ENCODE results near the gene C5orf47. TPM values are rescaled to one million over a fixed set of nuclear protein-coding genes. Genes with fewer than 3 reads are reported as not detected.

Gene C5orf47
- total and polyA plus RNA-seq, 2 of the 8 experiments (the other 6 are each of a cell fraction or from before 2014, with no cell fraction given), result 0.11 TPM; not detected in 1

DNA sequence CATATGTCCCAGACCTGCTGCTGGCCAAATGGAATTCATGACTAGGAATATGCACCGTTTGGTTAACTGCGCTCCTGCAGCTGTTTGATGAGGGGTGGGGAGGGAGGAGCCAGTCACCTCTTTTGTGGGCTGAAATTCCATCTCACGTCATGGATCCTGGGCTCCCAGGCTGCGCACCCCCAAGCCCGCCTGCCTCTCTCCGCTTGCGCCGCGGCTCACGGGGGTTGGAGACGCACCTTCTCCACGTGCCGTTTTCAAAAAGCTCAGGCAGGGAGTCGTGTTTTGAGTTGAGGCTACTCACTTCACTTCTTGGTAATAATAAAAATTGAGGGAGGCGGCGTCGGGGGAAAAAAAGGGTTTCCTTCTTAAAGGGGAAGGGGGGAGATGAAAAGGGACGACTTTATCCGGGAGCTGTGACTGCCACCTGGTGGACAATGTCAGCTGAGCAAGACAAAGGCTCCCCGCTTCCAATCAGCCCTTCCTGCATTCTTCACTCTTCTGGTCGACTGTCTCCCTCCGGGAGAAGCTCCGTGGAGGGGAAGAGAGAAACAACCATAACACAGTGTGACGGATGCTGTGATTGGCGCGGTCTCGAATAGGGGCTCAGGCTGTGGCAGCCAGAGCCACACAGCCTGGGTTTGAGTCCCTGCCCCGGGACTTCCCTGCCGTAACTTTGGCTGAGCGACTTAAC lies 15.9 kb upstream of the C5orf47 start (continued):
- TF ChIP-seq SUZ12 (IDR thresholded peaks at IDR 0.05; ENCODE audit: low read length), result no peak
- peak; percentile 38; the same call in 1 of the 2 replicates for TF ChIP-seq CREB1 (IDR thresholded peaks at IDR 0.05)
- 0 out of 2 replicates have a peak, but pooled peaks have one; percentile 3 for TF ChIP-seq TAF1 (IDR thresholded peaks at IDR 0.05; ENCODE audit: low read depth, low read length)
- TF ChIP-seq RAD21 (IDR thresholded peaks at IDR 0.05 in 1 of 2, conservative IDR thresholded peaks at IDR 0.05 in 1 of 2; ENCODE audit: low read depth in 2 of 2, low read length in 2 of 2), result peak; percentile 92
- peak; percentile 42 for TF ChIP-seq TAF7 (optimal IDR thresholded peaks at IDR 0.05; ENCODE audit: borderline replicate concordance, low read depth, low read length)
- peak; percentile 27; the same call in 1 of the 2 replicates for TF ChIP-seq POLR2AphosphoS5 (IDR thresholded peaks at IDR 0.05; ENCODE audit: low read depth, low read length)
- TF ChIP-seq CBX8 (IDR thresholded peaks at IDR 0.05; ENCODE audit: borderline replicate concordance, low read depth, low read length), result no peak
- TF ChIP-seq POLR2A (IDR thresholded peaks at IDR 0.05; ENCODE audit: control extremely low read depth in 1 of 2, low read depth in 2 of 2, low read length in 2 of 2), result no peak
- TF ChIP-seq RFX5 (IDR thresholded peaks at IDR 0.05; ENCODE audit: borderline replicate concordance, low read depth, low read length), result no peak
- TF ChIP-seq, protein P1, sequence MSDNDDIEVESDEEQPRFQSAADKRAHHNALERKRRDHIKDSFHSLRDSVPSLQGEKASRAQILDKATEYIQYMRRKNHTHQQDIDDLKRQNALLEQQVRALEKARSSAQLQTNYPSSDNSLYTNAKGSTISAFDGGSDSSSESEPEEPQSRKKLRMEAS (IDR thresholded peaks at IDR 0.05), result peak; percentile 26; the same call in 1 of the 2 replicates
- TF ChIP-seq, protein P2, sequence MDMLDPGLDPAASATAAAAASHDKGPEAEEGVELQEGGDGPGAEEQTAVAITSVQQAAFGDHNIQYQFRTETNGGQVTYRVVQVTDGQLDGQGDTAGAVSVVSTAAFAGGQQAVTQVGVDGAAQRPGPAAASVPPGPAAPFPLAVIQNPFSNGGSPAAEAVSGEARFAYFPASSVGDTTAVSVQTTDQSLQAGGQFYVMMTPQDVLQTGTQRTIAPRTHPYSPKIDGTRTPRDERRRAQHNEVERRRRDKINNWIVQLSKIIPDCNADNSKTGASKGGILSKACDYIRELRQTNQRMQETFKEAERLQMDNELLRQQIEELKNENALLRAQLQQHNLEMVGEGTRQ (IDR thresholded peaks at IDR 0.05; ENCODE audit: low read length), result no peak
- TF ChIP-seq, protein P3, sequence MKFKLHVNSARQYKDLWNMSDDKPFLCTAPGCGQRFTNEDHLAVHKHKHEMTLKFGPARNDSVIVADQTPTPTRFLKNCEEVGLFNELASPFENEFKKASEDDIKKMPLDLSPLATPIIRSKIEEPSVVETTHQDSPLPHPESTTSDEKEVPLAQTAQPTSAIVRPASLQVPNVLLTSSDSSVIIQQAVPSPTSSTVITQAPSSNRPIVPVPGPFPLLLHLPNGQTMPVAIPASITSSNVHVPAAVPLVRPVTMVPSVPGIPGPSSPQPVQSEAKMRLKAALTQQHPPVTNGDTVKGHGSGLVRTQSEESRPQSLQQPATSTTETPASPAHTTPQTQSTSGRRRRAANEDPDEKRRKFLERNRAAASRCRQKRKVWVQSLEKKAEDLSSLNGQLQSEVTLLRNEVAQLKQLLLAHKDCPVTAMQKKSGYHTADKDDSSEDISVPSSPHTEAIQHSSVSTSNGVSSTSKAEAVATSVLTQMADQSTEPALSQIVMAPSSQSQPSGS (IDR thresholded peaks at IDR 0.05; ENCODE audit: low read length), result peak; percentile 67; the same call in 1 of the 2 replicates
- TF ChIP-seq BACH1 (IDR thresholded peaks at IDR 0.05; ENCODE audit: low read length), result no peak
- TF ChIP-seq TEAD4 (IDR thresholded peaks at IDR 0.05; ENCODE audit: low read depth, low read length), result peak; percentile 53; the same call in 1 of the 2 replicates
- TF ChIP-seq EGR1 (IDR thresholded peaks at IDR 0.05; ENCODE audit: borderline replicate concordance, low read depth, low read length), result no peak
- no peak for TF ChIP-seq EZH2 (IDR thresholded peaks at IDR 0.05; ENCODE audit: low read depth, low read length, severe bottlenecking)
- 0 out of 2 replicates have a peak, but pooled peaks have one; percentile 20 for TF ChIP-seq TBP (IDR thresholded peaks at IDR 0.05; ENCODE audit: low read depth, low read length)
- no peak for TF ChIP-seq SRF (IDR thresholded peaks at IDR 0.05; ENCODE audit: low read depth, low read length)
- TF ChIP-seq TCF12 (IDR thresholded peaks at IDR 0.05; ENCODE audit: low read depth, low read length), result 0 out of 2 replicates have a peak, but pooled peaks have one; percentile 24

All from H1 (cell line).